Upper lobe of left lung (tissue), 6 donors: Measurements from ENCODE around the gene RGS12. TPM values are rescaled to one million over a fixed set of nuclear protein-coding genes. Genes with fewer than 3 reads are reported as not detected.

Experiments
- ATAC-seq, 2 donors: fragments of 200-7000 bp; cut with Tn5 transposase; one replicate each; pipeline ENCODE4 v1.9.1; 2022; ENCODE audit warnings: mild to moderate bottlenecking in 2 of 2, moderate library complexity in 2 of 2; ENCODE audit not compliant: low FRiP score in 2 of 2
- DNase-seq, 2 donors: peaks; one replicate each; pipeline ENCODE4 v3.0.0-alpha.2; 2019 to 2020
- H3K27ac ChIP-seq, 4 donors: fragments of 200-600 bp; sonication (generic); one replicate each; pipeline ENCODE4 v1.5.1; 2016 to 2019
- H3K27me3 ChIP-seq, 4 donors: fragments of 200-600 bp; sonication (generic); one replicate each; pipeline ENCODE4 v1.5.1; 2017 to 2019
- H3K36me3 ChIP-seq, 4 donors: fragments of 200-600 bp; sonication (generic); one replicate each; pipeline ENCODE4 v1.5.1; 2016 to 2019
- H3K4me1 ChIP-seq, 4 donors: fragments of 200-600 bp; sonication (generic); one replicate each; pipeline ENCODE4 v1.5.1; 2018 to 2019
- H3K4me3 ChIP-seq, 4 donors: fragments of 200-600 bp; sonication (generic); one replicate each; pipeline ENCODE4 v1.5.1; 2017 to 2019; ENCODE audit warnings: mild to moderate bottlenecking in 2 of 4, moderate library complexity in 1 of 4
- H3K9me3 ChIP-seq, 4 donors: fragments of 200-600 bp; sonication (generic); one replicate each; pipeline ENCODE4 v1.5.1; 2018 to 2019
- EP300 ChIP-seq, 4 donors: sonication (generic); formaldehyde crosslinking; IDR thresholded peaks; one replicate each; pipeline ENCODE4 v1.5.1; 2017; ENCODE audit warnings: antibody characterized with exemption in 4 of 4, control low read depth in 2 of 4
- POLR2A ChIP-seq, 4 donors: fragments of 450-650 bp; IDR thresholded peaks; one replicate each; pipeline ENCODE4 v1.5.1; 2016 to 2017; ENCODE audit warnings: antibody characterized with exemption in 4 of 4, mild to moderate bottlenecking in 2 of 4
- POLR2AphosphoS5 ChIP-seq, 2 donors: sonication (generic); formaldehyde crosslinking; IDR thresholded peaks; one replicate each; pipeline ENCODE4 v1.5.1; 2017; ENCODE audit warnings: antibody characterized with exemption in 2 of 2
- WGBS, 2 donors: methylation state at CpG; one replicate each; pipeline ENCODE4 v1.1.5; 2017 to 2018; 5-methylcytosine and 5-hydroxymethylcytosine counted together
- total RNA-seq, 6 donors: library from RNA; depleted of rRNA in 4 of 6; stranded (reverse); fragments of >200 nt in 4 of 6; gene quantifications; one replicate each; pipeline versions ENCODE4 v1.1.0 to v1.2.1, GENCODE V29; 2016 to 2021
- TF ChIP-seq, protein P1 (sequence below), 6 experiments: fragments of 450-650 bp in 4 of 6; fragments of 200-600 bp in 2 of 6; sonication (generic) in 2 of 6; IDR thresholded peaks; one replicate each; pipeline ENCODE4 v1.5.1; 2016 to 2019; ENCODE audit warnings: antibody characterized with exemption in 6 of 6
- donor health status: DM: no; HTN: no; CAD: no; lungs with moderate emphysema.
- donor health status: DM: no; HTN: yes; CAD: no; lungs with severe emphysema.

RGS12 gene
- total RNA-seq, 6 donors from 2014 or later: 17.8 to 124 (median 49.7) TPM

DNA sequence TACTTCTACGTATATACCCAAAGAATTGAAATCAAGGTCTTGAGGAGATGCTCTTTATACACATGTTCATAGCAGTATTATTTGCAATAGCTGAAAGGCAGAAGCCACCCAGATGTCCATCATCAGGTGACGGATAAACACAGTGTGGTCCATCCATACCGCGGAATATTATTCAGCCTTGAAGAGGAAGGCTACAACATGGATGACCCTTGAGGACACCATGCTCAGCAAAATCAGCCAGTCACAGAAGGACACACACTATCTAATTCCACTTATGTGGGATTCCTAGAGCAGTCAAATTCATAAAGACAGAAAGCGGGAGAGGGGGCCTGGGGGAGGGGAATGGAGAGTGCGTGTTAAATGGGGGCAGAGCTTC is 44.5 kb downstream of the RGS12 start:
- Histone ChIP-seq H3K27ac (no peak overlapping the region), H3K27me3 (no peaks in the 10 kb centered on the region), H3K36me3 (no peaks in the 10 kb centered on the region), H3K4me1 (peaks cover 7 to 19% (median 8%) of the 10 kb centered on the region in 4 donors), H3K4me3 (no peak overlapping the region), H3K9me3 (no peaks in the 10 kb centered on the region)
- TF ChIP-seq, protein P1, sequence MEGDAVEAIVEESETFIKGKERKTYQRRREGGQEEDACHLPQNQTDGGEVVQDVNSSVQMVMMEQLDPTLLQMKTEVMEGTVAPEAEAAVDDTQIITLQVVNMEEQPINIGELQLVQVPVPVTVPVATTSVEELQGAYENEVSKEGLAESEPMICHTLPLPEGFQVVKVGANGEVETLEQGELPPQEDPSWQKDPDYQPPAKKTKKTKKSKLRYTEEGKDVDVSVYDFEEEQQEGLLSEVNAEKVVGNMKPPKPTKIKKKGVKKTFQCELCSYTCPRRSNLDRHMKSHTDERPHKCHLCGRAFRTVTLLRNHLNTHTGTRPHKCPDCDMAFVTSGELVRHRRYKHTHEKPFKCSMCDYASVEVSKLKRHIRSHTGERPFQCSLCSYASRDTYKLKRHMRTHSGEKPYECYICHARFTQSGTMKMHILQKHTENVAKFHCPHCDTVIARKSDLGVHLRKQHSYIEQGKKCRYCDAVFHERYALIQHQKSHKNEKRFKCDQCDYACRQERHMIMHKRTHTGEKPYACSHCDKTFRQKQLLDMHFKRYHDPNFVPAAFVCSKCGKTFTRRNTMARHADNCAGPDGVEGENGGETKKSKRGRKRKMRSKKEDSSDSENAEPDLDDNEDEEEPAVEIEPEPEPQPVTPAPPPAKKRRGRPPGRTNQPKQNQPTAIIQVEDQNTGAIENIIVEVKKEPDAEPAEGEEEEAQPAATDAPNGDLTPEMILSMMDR (IDR thresholded peaks at IDR 0.05): no peak
- TF ChIP-seq POLR2A (IDR thresholded peaks at IDR 0.05) (no peak), POLR2AphosphoS5 (IDR thresholded peaks at IDR 0.05) (no peak), EP300 (IDR thresholded peaks at IDR 0.05) (no peak)
- DNase-seq (no peak), ATAC-seq (no peak)
- WGBS, 2 donors: 94 to 98% methylated on average over 6 of the region's 6 CpGs

DNA sequence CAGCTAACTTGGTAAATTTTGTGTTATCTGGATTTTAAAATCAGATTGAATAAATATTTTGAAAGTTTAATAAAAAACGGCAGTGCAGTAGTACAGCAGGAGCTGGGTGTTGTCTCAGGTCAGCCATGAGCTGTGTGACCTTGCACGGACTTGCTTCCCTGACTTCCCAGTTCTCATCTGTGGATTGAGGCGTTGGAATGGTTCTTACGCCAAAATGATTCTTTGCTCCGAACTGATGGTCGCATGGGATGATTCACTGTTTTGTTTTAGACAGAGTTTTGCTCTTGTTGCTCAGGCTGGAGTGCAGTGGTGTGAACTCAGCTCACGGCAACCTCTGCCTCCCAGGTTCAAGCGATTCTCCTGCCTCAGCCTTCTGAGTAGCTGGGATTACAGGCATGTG is 45.0 kb downstream of the RGS12 start:
- Histone ChIP-seq H3K4me3 (no peak overlapping the region), H3K4me1 (peaks cover 7 to 21% (median 11%) of the 10 kb centered on the region in 4 donors), H3K36me3 (no peaks in the 10 kb centered on the region), H3K27me3 (no peaks in the 10 kb centered on the region), H3K9me3 (no peaks in the 10 kb centered on the region), H3K27ac (no peak overlapping the region)
- DNase-seq (no peak), ATAC-seq (no peak)
- no peak for TF ChIP-seq POLR2AphosphoS5 (IDR thresholded peaks at IDR 0.05)
- TF ChIP-seq, protein P1 (IDR thresholded peaks at IDR 0.05): no peak
- no peak for TF ChIP-seq POLR2A (IDR thresholded peaks at IDR 0.05)
- no peak for TF ChIP-seq EP300 (IDR thresholded peaks at IDR 0.05)
- 85 to 90% methylated on average over 8 of the region's 8 CpGs for WGBS, 2 donors

DNA sequence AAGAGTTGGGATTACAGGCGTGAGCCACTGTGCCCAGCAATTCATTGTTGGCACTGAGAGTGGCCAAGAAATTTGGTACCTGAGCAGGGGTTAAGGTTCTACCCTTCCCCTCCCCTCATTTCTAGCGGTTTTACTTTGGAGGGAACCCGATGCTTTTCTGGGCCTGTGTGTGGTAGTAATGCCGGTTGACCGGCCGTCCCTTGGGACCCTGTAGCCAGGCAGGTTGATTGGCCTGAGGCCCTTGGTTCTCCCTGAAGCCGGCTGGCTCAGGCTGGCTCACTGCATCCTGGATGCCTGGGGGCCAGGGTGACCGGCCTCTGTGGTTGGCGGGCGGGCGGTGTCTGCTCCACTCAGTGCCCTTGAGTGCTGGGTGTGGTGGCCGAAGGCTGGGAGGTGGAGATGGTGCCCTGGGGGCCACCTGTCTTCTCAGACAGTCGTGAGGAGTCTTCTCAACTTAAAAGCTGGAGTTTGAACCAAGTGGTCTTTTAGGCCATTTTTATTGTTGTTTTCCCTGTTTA is 45.6 kb downstream of the RGS12 start:
- Histone ChIP-seq H3K9me3 (no peaks in the 10 kb centered on the region), H3K4me3 (no peak overlapping the region), H3K36me3 (peaks cover 0 to 3% (median 0%) of the 10 kb centered on the region in 4 donors), H3K27me3 (no peaks in the 10 kb centered on the region), H3K27ac (no peak overlapping the region), H3K4me1 (peaks cover 7 to 21% (median 12%) of the 10 kb centered on the region in 4 donors)
- TF ChIP-seq, protein P1 (IDR thresholded peaks at IDR 0.05): no peak
- TF ChIP-seq POLR2AphosphoS5 (IDR thresholded peaks at IDR 0.05): no peak
- TF ChIP-seq POLR2A (IDR thresholded peaks at IDR 0.05): no peak
- no peak for TF ChIP-seq EP300 (IDR thresholded peaks at IDR 0.05)
- DNase-seq: no peak
- ATAC-seq: peak in 1 of 2 donors; percentile 27
- WGBS, 2 donors: 92 to 100% methylated on average over 6 to 13 of the region's 13 CpGs

DNA sequence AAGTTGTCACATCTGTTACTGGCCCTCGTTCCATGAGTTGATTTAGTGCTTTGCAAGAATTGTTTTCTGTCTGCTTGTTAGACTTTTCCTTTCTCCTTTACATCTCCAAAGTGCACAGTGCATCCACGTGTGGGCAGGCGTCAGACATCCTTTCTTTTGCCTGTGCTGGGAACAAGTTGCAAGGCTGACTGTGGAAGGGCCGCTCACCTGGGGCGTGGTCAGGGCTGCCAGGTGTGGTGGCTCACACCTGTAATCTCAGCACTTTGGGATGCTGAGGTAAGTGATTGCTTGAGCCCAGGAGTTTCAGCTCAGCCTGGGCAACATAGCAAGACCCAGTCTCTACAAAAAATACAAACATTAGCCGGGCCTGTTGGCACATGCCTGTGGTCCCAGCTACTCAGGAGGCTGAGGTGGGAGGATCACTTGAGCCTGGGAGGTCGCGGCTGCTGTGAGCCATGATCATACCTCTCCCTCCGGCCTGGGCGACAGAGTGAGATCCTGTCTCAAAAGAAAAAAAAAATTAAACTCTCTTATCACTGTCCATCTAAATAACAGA is 46.2 kb downstream of the RGS12 start:
- TF ChIP-seq POLR2AphosphoS5 (IDR thresholded peaks at IDR 0.05) (no peak), POLR2A (IDR thresholded peaks at IDR 0.05) (no peak)
- H3K36me3 ChIP-seq: peaks cover 0 to 6% (median 0%) of the 10 kb centered on the region in 4 donors
- H3K9me3 ChIP-seq: no peaks in the 10 kb centered on the region
- H3K27ac ChIP-seq: no peak overlapping the region
- peaks cover 7 to 21% (median 12%) of the 10 kb centered on the region in 4 donors for H3K4me1 ChIP-seq
- ATAC-seq (no peak), DNase-seq (no peak)
- no peaks in the 10 kb centered on the region for H3K27me3 ChIP-seq
- 86 to 88% methylated on average over 9 to 10 of the region's 10 CpGs for WGBS, 2 donors
- H3K4me3 ChIP-seq: no peak overlapping the region

DNA sequence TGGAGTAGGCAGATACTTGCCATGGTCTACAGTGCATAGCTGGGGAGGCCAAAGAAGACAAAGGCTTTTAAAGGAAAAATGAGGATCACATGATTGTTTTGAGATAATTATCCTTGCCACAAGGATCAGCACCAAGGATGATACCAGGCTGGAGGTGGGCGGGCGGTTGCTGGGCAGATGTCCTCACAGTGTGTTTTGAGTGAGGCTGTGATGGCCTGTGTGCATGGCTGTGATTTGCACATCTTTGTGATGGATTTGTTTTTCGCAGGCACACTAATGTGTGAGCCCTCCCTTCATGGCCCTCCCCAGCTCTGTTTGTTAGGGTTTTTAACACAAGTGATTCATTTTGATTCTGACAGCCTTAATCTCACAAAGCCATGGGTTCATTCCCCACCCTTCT is 46.8 kb downstream of the RGS12 start:
- no peak for DNase-seq
- Histone ChIP-seq H3K27ac (no peak overlapping the region), H3K4me3 (no peak overlapping the region), H3K9me3 (no peaks in the 10 kb centered on the region), H3K4me1 (peaks cover 7 to 21% (median 12%) of the 10 kb centered on the region in 4 donors), H3K36me3 (peaks cover 0 to 6% (median 0%) of the 10 kb centered on the region in 4 donors), H3K27me3 (no peaks in the 10 kb centered on the region)
- WGBS, 2 donors: 94 to 96% methylated on average over 3 of the region's 3 CpGs
- TF ChIP-seq POLR2AphosphoS5 (IDR thresholded peaks at IDR 0.05) (no peak), POLR2A (IDR thresholded peaks at IDR 0.05) (no peak), EP300 (IDR thresholded peaks at IDR 0.05) (no peak)
- TF ChIP-seq, protein P1 (IDR thresholded peaks at IDR 0.05): no peak
- ATAC-seq: no peak
